A172 (cell line): Measurements from ENCODE around the gene ITIH3. TPM values are rescaled to one million over a fixed set of nuclear protein-coding genes. Genes with fewer than 3 reads are reported as not detected.

Experiments used
- DNase-seq: peaks from one replicate; pipeline ENCODE4 v3.0.0-alpha.2; 2015; ENCODE audit warnings: low spot score
- total RNA-seq: library from RNA; depleted of rRNA; stranded (reverse); fragments of >200 nt; shearing (Covaris generic); gene quantifications from 2 replicates; pipeline ENCODE4 v1.2.3, GENCODE V29; 2014

The ITIH3 gene
- total RNA-seq, 1 experiment from 2014 or later, result 3.1 TPM

DNA sequence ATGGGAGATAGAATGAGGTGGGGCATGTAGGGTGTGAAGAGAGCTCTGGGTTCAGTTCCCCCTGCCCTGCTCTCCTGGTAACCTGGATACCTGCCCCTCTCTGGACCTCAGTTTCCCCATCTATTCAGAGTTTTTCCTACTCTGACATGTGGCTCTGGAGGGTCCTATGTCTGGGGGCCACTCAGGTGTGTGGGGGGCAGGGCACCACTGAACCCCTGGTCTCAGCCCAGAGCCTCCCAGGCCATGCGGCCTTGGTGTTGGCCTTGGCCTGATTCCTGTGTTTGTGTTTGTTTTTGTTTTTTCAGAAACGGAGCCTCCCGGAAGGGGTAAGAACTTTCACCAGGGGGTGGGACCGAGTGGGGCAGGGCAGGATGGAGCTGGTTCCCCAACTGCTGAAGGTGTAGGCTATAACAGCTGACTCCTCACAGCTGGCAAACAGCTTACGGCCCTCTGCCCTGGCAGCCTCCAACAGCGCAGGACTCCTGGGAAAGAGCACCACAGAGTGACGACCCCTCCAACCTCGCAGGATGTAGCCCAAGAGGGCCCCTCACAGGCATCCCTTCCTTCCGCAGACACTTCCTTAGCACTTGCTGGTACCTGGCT lies 803 bp downstream of the ITIH3 start:
- DNase-seq, result no peak

DNA sequence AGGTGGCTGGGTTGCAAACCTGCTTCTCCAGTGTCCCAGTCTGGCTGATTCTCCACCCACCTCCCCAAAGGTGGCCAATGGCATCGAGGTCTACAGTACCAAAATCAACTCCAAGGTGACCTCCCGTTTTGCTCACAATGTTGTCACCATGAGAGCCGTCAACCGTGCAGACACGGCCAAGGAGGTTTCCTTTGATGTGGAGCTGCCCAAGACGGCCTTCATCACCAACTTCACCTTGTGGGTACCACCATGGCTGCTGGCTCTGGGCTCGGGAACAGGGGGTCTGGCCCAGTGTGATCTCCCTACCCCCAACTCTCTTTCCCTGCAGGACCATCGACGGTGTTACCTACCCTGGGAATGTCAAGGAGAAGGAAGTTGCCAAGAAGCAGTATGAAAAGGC lies 1.8 kb downstream of the ITIH3 start:
- no peak for DNase-seq

DNA sequence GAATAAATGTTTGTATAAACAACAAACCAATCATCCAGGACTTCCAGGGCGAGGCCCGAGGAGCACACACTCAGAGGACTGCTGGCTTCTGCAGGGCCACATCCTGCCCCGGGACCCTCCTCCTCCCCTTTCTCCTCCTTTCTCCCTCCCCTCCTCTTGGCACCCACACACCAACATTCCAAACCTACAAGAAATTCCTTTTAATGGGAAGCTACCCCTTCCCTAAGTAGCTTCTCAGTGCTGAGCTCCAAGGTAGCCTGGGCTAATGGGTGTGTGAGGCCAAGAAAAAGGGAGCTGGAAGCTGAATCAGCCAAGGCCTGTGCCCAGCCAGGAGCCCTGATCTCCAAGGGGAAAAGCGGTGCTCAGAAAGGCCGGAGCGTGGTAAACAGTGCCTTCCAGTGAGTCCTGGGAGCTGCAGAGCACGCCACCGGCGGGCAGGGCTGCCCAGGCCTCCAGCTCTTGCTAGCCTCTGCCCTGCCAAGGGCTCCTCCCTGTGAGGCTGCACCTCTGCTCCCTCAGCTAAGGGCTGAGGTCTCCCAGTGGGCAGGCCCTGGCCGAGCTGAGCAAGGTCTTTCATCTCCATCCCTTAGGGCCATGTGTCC lies 3.9 kb downstream of the ITIH3 start:
- DNase-seq, result no peak

DNA sequence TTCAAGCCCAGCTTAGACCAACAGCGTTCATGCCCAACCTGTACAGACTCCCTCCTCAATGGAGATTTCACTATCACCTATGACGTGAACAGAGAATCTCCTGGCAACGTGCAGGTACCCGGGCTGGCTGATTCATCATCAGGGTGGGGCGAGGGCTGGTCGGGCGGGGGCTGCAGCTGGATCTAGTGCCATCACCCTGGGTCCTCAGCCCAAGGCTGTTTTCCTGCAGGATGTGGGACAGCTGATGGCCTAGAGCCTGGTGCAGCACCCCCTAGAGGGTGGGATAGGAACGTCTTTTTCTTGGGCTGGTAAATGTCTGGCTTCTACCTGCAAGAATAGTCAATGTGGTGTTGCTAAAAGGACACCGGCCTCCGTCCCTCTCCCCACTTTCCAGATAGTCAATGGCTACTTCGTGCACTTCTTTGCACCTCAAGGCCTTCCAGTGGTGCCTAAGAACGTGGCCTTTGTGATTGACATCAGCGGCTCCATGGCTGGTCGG lies 4.4 kb downstream of the ITIH3 start:
- DNase-seq, result no peak

DNA sequence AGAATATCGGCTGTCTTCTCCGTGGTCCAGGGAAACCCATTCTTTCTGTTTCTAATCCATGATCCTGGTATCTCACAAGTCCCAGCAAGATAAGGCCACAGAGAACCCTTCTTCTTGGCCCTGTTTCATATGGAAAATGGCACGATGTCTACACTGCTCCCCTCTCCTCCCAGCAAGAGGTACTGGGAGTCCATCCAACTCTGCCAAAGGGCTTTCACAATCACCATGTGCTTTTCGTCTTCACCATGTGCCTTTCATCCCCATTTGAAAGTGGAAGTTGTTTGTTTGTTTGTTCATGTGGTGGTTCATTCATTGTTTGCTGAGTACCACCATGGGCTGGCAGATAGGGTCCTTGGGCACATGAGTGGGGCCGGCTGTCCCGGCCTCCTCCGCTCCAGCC lies 5.5 kb downstream of the ITIH3 start:
- DNase-seq, result no peak

DNA sequence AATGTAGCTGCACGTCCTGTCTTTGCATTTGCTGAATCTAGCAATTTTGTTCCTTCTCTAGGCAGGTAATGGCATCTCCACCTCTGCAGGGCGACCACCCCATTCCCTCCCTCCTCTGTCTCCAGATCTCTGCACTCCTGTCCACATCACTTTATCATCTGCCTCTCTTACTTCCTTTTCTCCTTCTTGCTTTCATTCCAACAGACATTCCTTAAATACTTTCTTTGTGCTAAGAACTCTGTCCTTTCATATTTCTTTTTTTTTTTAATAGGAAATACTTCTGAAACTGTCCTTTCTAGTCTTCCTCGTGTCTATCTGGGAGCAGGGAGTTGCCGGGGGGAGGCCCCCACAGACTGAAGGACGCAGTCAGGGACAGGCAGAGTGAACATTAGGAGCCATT lies 7.2 kb downstream of the ITIH3 start:
- no peak for DNase-seq

DNA sequence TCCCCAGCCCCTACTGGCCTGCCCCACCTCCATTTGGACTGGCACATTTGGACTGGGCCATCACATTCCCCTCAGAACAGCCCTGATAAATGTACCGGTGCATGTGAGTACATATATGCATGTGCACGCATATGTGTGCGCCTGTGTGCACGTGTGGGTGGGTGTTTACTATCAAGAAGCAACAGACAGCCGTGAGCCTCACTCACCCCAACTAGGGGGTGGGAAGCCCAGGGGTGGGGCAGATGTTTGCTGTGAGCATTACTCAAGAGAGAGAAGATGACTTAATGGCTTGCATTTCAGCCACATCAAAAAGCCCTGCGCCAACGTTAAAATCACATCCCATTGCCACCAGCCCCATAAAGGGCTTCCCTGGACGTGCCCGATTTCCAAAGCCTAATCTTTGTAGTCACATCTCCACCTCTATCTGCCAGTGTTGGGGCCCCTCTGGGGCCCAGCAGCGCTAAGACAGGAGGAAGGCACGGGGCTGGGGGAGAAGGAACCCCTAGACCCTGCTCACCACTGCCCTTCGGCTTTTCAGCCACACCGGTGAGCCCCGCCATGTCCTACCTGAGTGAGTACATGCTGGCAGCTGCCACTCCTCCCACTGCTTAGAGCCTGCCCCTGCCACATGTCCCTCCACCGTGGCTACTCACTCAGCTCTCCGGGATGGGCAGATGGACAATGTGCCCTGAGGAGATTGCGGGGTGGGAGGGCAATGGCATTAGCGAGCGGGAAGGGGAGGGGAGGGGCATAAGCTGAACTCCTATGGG lies 10.9 kb downstream of the ITIH3 start:
- no peak for DNase-seq

DNA sequence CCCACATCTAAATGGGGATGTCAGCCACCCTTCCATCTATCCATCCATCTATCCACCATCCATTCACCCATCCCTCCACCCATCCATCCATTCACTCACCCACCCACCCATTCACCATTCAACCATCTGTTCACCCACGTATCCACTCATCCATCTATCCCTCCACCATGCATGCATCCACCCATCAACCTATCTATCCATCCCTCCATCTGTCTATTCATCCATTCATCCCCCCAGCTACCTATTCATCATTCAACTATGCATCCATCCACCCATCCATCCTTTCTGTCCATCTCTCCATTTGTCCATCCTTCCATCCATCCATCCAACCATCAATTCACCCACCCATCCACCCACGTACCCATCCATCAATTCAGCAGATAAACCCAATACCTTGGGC lies 14.6 kb downstream of the ITIH3 start:
- no peak for DNase-seq

DNA sequence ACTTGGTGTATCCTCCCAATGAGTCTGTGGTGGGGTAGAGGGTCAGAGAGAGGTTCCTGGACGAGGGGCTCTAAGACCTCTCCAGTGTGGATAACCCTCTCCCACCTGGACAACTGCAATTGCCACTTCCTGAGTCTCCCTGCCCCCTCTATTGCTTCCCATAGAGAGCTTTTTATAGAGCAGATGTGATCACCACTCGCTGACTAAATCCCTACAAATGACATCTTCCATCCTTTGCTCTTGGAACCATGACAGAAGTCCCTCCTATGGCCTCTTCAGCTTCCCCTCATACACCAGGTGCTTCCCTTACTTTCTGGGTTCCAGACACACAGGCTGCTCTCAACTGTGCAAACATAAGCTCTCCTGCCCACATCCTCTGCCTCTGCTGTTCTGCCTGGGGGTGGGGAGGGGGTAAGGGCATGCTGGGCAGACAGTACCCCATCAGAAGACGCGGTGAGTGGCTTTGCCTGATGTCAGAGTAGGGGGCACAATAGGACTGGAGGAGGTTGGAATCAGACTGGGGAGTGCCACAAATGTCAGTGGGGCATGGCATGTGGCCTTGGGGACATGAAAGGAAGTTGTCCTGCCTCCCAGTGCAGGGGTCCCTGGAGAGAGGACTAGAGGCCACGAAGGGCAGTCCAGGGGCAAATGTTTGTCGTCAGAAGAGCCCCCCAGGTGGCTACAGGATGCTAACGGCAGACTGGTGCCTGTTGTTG lies 15.2 kb downstream of the ITIH3 start:
- no peak for DNase-seq

DNA sequence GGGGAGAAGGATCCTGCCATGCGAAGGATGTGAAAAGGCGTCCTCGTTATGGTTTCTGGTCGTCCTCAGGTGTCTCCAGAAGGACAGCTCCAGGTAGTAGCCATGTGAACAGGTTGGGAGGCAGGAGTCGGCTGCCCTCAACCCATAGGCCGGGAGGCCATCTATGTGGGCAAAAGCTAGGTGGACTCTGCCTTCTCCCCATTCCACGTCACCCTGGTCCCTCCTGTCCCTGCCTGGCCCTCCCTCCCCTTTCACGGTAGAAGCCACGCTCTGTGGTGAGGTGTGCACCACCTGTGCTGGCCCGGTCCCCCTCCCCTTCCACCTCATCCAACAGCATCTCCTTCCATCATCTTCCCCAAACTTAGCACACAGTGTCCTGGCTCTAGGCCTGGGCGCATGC lies 16.3 kb downstream of the ITIH3 start:
- DNase-seq, result no peak

DNA sequence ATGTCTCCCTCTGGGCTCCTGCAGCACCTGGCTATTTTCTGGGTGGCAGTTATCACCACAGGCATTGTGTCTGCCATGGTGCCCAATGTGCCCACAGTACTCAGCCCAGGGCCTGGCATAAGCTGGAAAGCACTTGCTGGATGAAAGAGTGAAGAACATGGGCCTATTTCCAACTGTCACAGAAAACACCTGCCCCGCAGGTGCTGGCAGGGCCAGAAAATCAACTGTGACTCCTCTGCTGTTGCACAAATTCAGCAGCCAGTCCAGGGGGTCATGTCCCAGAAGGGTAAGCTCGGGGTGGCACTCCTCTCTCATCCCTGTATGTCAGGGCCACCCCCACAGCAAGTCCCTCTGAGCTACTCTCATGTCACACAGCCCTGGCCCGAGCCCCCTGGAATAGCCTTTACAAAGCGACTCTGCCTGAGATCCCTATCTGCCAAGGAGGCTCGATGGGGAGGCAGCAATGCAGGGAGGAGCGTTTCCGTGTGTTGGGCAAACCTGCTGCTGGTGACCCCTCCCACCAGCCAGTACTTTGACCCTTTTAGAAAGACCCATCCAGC lies 16.9 kb downstream of the ITIH3 start:
- no peak for DNase-seq

DNA sequence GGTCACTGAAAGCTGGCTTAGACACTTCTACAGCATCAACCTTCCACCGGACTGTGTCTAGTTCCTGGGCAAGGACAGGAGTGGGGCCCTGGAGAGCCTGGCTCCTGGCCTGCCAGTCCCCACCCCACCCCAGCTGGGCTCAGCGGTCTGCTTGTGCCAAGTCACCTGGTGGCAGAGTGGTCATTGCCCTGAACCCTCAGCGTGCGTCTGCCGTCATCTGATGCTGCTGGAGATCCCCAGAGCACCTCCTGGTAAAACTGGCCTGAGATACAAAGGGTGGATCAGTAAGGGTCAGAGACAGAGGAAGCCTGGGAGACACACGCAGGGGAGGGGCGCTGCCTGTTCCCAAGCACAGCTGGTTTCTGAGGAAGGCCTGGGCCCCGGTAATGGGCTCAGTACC lies 19.2 kb downstream of the ITIH3 start:
- no peak for DNase-seq

DNA sequence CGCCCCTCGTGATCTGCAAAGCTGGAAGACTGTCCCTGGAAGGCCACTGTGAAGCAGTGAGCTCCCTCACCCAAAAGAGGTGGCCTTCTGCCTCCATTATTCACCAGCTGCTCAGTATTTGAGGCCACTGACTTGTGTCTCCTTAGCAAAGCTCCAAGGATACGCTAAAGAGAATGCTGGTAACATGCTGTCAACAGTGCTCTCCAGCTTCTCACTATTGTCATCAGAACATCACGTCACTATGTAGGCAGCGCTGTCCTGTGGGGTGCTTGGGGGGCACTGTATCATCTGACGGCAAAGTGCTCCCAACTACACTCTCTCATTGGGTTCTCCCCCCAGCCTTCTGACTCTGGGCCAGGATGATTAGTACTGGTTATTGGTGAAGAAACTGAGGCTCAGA lies 21.6 kb downstream of the ITIH3 start:
- no peak for DNase-seq

DNA sequence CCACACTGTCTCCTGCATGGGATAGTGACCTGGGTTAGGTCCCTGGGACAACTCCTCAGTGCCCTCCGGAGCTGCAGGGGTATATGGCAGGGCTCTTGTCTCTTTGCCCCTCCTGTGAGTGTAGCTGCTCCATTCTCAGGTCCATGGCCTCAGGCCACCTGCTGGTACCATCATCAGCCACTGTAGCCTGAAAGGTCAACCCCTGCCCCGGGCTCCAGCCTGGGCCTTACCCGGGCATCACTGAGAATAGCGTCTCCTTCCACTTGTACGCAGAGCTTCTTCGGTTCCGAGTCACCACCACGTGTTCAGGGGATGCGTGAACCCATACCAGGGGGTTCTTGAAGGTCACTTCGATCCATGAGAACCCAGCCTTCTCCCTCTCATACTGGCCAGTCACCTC lies 22.1 kb downstream of the ITIH3 start:
- no peak for DNase-seq

DNA sequence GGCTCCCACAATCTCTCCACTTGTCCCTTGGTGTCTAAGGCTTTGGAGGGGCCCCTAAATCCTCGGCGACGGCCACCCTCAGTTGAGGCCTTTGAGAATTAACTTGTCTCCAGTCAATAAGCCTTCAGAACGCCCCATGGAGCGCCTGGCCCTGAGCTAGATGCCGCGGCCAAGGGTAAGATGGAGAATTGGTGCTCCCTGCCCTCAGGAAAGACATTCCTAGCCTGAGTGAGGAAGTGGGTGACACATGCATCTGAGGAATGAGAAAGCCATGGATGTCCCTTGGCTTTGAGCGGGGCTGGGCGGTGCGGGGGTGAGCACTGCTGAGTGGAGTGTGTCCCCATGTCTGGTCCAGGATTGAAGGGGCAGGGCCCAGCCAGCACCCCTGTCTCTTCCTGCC lies 22.6 kb downstream of the ITIH3 start:
- DNase-seq, result no peak

DNA sequence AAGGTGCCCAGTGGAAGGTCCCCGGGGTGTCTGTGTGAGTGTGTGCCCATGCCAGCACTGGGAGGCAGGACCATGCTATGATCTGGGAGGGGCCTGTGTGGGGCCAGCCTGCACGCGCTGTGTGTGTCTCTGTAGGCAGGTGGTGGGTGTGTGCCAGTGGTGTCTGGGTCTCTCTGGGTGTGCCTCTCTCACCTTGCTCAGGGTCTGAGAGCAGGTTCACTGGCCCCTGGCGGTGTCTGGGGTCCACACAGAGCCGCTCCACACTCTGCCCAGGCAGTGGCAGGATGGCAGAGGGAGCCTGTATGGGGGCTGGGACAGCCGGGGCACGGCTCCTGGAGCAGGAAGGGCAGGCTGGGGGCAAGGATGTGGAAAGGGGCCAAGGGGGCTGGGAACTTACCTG lies 23.3 kb downstream of the ITIH3 start:
- no peak for DNase-seq

DNA sequence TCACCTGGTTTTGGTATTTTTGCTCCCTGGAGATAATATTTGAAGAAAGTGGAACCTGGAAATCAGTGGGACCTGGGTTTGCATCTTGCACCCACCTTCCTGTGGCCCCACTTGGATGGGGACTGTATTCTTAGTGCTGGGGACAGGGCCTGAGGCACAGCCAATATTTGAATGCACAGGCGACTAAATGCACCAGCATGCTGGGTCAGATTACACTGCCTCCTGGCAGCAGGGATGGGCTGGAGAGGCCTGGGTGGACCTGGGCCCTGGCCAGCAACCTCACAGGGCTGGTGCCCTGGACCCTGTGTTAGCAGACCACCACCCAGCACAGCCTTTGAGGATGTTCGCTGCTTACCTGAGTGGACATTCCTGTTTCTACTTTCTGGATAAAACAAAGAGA lies 25.3 kb downstream of the ITIH3 start:
- DNase-seq, result no peak

DNA sequence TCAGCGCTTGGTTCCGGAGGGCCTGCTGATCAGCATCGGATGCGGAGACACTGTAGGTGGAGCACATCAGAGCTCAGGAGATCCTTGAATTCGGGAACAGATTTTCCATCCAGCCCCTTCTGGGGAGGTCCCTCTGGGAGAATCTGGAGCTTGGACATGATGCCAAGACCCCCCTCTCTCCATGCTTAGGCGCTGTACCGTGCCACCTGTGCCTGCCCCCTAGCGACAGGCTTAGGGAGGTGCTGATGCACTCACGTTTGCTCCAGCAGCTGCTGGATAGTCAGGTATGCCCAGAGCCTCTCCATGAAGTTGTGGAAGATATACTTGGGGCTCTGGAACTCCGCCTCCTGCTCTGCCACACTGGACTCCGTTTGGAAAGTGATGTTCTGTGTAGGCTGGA lies 26.1 kb downstream of the ITIH3 start:
- DNase-seq, result no peak

DNA sequence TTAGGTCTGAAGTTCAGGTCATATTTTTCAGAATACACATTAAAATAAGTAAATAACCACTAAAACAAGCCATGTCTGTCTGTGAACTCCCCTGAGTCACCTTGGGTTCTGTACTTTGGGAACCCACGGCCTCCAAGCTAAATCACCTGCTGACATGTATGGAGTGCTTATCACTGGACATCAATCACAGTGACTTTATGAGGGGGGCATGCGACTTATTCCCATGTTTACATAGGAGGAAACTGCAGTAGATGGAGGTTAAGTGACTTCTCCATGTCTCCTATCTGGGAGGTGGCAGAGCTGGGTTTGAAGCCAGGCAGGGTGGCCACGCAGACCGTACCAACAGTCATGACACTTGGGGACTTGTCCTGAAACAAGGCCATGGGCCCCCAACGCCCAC lies 27.8 kb downstream of the ITIH3 start:
- no peak for DNase-seq

DNA sequence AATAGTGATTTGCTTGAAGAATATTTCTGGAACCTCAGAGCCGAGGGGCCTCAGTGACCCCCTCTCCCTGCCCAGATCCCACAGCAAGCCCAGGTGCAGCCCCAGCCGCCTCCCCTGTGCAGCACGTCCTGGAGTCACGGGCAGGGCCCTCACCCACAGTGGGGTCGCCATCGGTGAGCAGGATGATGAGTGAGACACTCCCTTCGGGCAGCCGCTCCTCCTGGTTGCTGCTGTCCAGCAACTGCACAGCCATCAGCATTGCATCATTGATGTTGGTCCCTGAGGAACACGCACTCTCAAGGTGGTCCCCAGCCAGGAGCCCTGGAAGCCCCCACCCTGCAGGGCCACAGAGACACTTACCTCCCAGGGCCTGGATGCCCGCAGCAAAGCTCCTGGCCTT lies 29.4 kb downstream of the ITIH3 start:
- no peak for DNase-seq

DNA sequence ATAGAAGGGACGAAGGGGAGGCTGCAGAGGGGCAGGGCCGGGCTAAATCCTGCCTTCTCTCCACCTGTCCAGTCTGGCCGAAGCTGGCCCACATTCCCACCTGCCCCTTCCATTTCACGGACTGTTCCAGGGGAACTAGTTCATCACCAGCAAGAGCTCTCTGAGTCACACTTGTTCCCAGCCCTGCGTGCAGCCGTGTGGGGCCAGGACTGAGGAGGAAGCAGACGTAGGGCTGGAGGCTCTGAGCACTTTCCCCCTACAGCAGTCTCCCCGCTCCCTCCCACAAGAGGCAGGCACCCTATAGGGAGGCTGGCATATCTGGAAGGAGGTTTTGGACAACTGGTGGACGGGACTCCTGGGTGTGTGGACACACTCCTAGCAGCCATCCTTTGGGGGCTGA lies 32.8 kb downstream of the ITIH3 start:
- no peak for DNase-seq

DNA sequence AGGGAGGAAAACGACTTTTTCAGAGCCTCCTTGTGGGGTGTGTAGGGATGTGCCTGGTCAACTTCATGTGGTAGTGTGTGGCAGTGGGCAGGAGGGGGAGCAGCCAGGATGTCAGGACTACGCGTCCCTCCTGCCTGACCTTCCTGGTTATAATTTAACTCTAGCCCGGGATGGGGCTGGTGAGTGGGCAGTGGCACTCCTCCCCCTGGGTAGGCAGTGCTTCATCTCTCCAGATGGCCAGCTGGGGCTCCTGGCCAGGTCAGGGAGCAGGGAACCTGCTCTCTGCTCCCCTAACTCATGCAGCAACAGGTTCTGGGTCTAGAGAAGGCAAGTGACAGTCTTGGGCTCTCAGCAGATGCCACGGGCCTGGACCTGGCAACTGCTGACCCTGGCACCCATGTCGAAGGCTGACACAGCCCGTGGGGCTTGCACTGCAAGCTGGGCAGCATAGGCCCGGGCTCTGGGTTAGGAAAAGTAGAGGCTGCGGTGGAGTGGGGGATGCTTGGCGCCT lies 33.3 kb downstream of the ITIH3 start:
- no peak for DNase-seq
